Stimulated activated CD4-positive, alpha-beta T cell treated with anti-CD3 and anti-CD28 coated beads, TNF-alpha, amount 100 ng/mL, for 4 hours (primary cell): ENCODE measurements around the gene UBL3.
A peak's percentile ranks its signal among the peaks of the same experiment; 100 is the strongest.

Experiments
- DNase-seq, 3 experiments: peaks; one replicate each; pipeline ENCODE4 v3.0.0-alpha.2; 2020; ENCODE audit warnings: low read depth in 3 of 3

Gene UBL3, protein sequence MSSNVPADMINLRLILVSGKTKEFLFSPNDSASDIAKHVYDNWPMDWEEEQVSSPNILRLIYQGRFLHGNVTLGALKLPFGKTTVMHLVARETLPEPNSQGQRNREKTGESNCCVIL

DNA sequence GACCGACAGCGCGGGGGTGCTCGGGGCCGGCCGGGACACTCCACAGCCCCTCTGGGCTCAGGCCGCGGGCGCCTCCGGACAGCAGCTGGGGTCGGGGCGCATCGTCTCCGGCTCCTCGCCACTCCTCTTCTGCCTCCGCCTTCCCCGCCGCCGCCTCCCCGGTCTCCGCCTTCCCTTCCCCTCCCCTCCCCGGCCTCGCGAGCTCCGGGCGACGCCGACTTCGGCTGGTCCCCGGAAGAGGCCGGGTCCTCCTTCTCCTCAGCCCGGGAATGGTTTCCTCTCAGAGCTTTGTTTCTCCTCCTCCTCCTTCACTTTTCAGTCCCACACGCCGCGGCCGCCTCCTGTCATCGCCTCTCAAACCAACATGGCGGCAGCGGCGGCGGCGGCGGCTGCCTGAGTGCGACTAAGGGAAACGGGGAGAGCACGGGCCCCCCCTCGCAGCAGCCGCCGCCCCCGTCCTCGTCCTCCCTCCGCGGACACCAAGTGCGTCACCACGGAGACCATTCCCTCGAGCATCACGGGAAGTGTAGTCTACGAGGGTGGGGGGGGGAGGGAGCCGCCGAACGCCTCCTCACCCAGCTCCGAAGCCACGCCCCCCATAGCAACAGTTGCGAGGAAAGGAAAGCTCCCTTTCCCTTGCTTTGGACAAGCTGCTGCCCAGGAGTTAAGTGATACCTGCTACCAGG is at the start of gene UBL3:
TSS of gene UBL3 (minus strand) at position 405 of the 686 bp plus-strand sequence. CDS start 1,079 bp downstream, outside the sequence.
- peak; percentile 85 to 92 (median 90) for DNase-seq

DNA sequence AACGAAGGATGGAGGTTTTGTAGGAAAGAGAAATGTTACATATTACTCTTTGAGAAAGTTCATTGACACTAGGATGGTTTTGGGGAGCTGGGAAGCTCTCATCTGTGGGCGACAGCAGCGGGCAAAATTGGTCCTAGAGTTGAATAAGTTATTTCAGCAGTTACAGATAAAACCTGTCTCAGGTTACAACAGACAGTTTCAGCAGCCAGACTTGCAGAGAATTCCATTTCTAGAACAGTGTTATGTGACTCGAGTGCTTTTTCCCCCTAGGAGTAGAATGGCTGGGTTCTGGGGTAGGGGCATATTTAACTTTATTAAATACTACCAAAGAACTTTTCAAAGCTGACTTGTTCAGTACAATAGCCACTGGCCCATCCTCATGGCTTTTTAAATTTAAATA is 46.7 kb upstream of the UBL3 start:
- no peak for DNase-seq

DNA sequence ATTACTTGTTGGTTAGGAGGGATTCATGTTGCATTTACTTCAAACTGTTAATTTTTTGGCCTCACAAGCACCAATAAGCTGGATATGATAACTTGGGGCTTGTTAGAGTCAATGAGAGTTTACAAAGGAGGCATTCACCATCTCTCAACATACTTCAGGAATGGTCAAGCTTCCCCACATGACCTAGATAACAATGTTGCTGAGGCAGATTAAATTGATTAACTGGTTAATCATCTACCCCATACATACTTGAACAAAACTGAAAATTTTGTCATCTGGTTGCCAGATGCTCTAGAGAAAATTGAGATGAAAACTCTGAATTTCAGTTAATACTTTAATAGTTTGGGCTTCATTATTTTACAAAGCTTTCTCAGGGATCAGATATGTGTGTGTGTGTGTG is 43.0 kb upstream of the UBL3 start:
- no peak for DNase-seq

DNA sequence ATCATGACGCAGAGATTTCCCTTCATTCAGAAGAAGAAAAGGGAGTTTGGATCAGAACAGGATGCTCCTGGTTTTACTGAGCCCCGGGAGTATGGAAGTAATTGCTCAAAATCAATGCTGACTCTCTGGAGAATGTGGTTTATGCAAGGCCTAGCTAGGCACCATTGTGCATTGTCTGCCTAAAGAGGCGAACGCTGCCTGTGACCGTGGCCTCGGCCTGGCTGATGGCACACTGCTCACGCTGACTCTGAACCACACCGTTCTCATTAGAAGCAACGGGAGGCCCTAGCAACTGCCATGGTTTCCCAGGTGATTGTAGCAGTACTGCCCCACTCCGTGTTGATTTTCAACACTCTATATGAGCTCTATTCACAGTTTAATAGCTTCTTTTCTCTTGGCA is 41.7 kb upstream of the UBL3 start:
- DNase-seq: no peak

DNA sequence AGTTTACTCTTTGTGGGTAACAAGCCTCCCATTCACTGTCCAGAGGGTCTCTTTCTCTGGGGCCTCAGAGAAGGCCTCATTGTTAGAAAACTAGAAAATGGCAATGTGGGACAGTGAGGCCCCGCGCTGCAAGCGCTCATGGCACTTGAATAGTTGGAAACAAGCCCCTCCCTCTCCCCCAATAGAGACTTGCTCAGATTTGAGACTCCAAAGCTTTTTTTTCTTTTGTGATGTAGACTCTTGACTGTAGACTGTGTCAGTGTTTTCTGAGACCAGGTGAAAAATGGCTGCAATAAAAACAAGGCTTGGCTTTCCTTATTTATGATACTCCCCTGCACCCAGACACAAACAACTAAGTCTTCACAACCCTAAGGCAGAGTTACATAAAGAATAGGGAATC is 38.7 kb upstream of the UBL3 start:
- no peak for DNase-seq

DNA sequence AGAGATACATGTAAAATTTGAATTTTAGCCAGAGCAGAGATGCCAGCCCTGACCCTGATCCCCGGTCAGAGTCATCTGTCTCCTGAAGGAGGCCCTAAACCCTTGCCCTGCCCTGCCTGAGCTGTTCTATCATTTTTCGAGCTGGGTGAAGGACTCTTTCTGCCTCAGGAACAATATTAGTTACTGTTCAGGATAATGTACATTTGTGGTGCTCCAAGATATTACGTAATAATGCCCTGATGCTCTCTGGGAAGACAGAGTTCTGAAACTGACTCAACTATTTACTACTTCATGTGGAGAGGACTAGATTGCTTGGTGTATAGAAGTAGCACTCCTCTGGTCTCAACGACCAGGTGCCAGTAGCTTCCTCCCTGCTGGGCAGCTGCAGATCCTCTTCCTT is 37.9 kb upstream of the UBL3 start:
- no peak for DNase-seq

DNA sequence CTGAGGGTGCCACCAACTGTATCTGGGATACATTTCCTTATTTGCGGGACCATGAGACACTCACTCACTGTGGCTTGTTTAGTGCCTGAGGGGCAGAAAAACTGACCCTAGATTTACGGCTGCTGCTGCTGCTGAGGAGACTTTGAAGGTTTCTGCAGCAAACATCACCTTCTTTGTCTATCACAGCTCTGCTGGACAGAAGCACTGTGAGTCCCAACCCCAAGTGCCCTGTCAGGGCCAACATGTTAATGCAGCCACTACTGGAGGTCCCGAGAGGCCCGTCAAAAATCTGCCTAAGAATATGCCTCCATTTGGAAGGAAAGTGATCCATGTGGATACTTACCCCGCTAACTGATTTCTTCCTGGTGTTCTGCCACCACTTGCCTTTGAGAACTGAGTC is 37.3 kb upstream of the UBL3 start:
- DNase-seq: no peak

DNA sequence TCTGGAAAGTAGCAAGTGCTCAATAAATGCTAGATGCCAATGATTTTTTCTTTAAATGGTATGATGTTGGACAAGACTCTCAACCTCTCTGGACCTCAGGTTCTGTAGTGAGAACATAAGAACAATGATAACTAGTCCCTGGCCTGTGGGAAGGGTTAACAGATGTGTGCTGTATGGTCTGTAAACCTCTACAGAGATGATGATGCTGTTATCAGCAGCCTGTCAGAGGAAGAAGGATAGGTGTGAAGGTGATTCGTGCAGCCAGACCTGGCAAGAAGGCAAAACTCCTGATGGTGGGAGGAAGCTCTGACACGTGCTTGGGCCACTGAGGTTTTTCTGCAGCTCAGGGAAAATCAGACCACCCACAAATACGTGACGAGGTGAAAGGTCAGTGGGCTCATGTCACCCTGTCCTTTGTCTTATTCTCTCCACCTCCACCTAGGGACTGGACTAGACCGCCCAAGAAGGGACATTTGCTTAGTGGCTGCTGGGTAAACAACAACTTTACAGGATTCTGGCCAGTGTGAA is 36.7 kb upstream of the UBL3 start:
- DNase-seq: no peak

DNA sequence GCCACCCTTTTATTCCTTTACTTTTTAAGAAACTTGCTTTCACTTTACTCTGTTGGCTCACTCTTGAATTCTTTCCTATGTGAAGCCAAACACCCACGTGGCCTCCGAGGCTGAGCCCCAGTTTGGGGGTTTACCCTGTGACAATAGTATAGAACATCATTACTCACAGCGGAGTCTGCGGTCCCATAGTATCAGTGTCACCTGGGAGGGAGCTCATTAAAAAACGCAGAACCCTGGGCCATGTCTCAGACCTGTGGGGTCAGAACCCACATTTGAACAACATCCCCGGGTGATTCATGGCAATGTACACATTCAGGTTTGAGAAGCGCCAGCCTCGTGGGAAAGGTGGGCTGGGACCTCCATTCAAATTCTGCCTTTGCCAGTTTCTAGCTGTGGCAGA is 36.0 kb upstream of the UBL3 start:
- DNase-seq: peak in 1 of 3 experiments; percentile 7

DNA sequence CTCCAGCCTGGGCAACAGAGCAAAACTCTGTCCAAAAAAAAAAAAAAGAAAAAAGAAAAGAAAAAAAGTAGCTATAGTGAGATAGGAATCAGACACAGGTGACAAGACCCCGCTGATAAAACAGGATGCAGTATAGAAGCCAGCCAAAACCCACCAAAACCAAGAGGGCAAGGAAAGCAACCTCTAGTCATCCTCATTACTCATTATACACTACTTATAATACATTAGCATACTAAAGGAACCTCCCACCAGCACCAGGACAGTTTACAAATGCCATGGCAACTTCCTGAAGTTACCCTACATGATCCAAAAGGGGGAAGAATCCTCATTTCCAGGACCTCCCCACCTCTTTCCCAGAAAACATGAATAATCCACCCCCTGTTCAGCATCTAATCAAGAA is 35.6 kb upstream of the UBL3 start:
- no peak for DNase-seq

DNA sequence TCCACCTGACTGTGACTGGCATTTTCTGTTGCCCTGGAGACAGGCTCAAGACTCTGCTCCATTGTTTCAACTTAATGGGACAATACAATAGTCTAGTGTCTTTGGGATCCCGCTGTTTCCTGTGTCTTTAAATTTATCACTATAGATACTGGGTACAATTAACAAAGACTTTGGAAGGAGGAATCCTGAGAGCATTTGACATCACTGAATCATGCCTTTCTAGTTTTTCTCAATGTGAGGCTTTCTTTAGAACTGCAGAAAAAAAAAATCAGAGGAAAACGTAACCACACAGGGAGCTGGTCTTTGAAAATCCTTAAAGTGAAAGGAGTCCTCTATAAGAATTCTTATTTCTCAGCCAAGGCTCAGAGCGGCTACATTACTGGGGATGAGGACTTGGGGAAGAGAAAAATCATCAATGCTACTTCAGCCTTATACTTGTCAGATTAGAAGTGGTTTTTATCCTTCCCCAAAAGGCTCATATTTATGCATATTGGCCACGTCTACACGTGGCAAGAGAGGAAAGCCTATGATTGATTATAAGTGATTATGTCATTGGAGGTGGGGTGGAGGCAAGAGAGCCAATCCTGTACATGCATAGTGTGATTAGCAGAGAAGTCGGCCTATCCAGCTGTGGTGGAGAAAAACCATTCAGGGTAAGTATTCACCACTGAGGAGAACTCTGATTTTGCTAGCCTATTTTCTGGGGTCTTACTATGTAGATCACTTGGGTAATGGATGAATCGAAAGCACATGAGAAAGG is 34.4 kb upstream of the UBL3 start:
- no peak for DNase-seq

DNA sequence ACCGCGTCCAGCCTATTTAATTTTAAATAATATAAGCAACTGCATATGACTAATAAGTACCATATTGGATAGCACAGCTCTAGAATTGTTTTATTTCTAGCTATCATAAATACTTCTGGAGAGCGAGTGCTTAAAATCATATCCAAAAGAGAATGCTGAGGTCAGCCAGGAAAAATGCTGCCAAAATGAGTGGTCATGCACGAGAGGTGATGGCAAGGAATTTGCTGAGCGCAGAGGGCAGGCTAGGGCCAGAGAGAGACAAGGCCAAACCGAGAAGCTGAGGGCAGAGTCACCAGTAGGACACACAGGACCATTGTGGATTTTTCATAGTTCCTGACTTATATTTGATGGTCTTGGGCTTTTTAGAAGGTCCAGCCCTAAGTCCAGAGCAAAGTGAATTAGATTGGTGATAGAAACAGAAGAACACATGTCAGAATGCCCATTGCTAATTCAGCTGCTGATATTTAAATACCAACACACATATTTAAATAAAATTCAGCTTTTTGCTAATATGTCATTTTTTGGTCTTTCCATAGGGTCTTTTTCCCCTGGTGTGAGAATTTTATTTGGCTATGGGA is 33.6 kb upstream of the UBL3 start:
- DNase-seq: no peak

DNA sequence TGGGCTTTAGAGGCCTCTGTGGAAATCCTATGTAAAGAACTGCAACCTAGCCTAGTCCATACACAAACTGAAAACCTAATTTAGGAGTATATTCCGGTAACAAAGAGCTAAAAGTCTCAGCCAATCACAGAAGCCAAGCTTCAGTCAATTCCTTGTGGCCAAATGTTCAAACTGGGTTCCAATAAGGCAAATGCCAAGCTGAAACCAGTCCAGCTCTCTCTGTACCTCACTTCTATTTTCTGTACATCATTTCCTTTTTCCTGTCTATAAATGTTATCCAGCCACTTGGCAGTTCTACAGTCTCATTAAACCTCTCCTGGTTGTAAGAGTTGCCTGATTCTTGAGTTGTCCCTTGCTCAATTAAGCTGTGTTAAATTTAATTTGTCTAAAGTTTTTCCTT is 31.7 kb upstream of the UBL3 start:
- no peak for DNase-seq

DNA sequence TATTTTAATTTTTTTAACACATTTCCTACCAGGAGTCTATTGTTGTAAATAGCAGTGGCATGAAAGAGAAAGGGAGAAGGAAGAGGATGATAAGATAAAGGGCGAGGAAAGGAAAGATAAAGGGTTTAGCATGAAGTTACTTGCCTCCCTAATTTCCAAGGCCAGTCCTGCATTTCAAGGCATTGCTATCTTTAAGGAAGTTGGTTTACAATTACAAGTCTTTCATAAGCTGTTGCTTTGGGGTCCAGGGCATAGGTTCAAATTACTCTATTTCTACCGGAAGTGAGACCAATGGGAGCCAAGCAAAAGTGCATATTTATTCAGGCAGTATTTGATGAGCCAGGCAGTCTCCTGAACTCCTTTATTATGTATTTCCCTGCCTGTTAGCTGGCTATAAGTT is 27.7 kb upstream of the UBL3 start:
- no peak for DNase-seq

DNA sequence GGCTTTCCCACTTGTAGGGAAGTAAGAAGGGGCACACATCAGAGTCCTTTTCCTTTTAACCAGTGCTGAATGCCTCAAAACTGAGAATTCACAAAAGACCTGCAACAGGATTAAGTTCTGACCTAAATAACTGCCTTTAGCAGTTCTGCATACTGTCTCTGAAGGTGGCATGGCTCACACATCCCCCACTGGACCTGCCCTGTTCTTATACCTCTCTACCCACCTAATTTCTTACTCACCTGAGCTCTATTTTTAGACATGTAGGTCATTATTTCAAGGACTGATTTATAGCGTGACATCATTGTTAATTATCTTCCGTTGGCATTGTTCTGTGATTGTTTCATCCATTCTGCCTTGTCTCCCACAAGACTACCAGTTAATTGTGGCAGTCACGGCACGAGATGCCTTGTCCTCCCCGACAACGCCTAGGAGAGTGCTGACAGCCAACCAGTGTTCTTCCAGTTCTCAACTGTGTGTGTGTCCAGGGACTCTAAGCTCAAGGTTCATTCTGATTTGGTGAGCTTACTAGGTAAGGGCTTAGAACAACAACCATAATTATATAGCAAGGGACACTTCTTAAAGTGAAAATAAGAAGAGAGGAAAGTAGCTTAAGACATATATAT is 27.1 kb upstream of the UBL3 start:
- no peak for DNase-seq

DNA sequence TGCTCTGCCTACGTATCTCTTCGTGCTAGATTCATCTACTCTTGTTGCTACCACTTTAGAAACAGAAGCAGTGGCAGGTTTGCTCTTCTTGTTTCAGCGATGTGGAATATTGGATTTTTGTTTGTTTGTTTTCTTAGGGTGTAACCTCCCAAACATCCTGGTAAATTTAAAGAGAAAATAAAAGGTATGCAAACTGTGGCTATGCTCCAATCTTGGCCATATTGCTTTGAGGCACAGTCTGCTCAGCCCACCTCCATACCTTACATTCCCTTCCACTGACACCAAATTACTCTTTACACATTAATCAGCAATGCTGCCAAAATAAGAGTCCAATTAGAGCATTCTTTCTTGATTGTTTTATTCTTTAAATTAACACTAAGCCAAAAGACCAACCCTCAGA is 25.2 kb upstream of the UBL3 start:
- DNase-seq: no peak

DNA sequence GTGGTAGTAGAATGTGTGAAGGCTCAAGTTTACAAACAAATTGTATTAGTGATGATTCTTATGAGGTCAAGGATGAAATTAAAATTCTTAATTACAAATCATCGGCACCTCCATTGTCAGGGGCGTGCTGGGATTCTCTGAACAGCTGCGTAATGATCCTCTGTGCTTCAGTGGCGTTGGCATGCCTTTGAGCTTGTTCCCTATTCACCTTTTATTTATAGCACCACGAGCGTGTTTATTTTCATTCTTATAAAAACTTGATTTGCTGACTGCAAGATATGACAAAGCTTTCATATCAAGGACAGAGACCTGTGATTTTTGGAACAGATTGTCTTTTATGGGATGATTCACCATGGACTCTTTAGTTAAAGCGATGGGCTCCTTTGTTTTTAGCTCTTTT is 18.2 kb upstream of the UBL3 start:
- no peak for DNase-seq

DNA sequence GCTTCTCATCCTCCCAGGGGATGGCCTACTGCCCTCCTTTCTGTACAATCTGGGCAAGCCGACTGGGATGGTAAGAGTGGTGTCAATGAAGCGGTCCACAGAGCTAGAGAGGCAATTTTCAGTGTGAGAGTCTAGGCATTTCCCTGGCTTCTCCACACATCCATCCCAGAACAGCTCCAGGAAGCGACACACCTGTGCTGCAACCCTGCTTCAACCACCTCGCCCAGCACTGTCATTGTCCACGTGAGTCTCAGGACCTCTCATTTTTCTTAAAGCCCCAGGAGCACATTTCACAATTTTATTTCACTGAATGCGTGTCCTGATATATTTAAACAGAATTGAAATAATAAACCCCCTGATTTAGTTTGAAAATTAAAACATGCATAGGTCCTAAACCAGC is 15.5 kb upstream of the UBL3 start:
- DNase-seq: no peak

DNA sequence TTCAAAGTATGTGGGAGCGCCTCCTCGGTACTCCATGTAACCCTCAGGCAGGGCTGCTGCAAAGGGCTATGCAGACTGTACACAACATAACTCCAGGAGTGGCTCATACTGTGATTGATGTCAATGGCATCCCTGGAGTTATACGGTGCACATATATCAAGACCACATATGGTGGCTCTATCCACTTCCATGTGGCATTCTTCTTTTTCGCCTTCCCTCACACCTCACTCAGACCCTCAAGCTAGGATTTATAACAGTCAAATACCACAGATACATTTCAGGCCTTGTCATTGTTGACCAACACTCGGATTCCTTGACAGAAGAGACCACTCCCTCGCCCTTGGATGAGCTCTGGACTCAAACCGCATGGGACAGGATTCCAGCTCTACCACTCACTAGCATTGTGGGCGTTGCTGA is 11.3 kb upstream of the UBL3 start:
- no peak for DNase-seq

DNA sequence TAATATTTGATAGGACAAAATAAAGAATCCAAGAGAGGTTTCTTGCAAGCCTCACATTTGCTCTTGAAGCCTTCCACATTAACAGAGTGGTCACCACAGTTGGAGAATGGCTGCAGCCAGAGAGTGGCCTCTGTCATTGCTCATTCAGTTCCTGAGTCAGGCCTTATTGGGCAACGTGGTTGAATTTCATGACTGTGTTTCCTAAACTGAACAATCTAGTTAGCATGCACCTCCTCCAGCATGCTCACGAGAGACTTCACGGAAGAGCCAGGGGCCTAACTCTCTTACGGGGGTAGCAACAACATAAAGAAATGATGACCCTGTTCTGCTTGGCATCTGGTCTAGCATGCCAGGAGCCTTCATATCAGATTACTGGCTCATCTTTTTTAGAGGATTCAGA is 9.6 kb upstream of the UBL3 start:
- no peak for DNase-seq

DNA sequence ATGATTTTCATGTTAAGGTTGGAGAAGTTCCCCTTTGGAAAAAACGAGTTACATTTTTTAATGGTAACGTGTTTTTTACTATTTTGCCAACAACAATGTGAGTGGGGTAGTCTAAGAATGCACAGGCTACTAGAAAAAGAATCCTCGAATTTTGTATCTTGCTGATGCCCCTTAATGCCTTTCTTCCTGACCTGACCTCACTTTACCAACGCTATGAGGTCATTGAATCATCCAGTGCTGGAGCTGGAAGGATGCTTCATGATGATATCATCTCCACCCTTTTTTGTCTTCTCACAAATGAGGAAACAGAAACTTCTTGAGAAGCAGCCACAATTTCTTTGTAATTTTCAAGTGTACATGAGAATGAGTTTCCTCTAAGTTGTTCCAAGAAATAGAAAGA is 8.2 kb upstream of the UBL3 start:
- DNase-seq: no peak

DNA sequence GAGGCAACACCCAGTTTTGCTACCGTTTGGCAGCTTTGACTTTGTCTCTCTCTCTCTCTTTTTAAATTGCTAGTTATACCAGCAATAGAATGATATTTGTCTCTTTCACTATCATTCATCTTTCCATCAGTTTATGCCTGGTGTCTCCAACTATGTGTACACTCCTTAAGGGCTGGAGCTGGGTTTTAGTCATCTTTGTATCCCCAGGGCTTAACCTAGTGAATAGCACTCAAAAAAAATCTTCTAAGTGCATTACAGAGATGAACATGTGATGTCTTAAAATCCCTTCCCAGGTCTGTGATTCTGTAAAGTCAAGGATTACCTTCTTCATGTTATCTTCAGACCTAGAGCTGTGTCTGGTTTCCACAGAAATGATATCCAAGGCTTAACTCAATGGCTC is 7.8 kb upstream of the UBL3 start:
- DNase-seq: no peak
